NB4 (cell line): ENCODE data around the gene DAB2IP.

Experiments used
- MYC ChIP-seq: IDR thresholded peaks from 2 replicates; pipeline ENCODE4 v1.6.1; 2011; ENCODE audit warnings: low read depth, low read length
- POLR2A ChIP-seq: IDR thresholded peaks from 2 replicates; pipeline ENCODE4 v1.6.1; 2011; ENCODE audit warnings: mild to moderate bottlenecking; ENCODE audit not compliant: insufficient read length; ENCODE audit errors: extremely low read depth
- TF ChIP-seq, protein P1 (sequence below): IDR thresholded peaks from one replicate; pipeline ENCODE4 v1.5.1; 2012; ENCODE audit warnings: low read depth, low read length
- TF ChIP-seq, protein P2 (sequence below): IDR thresholded peaks from 2 replicates; pipeline ENCODE4 v1.6.1; 2011; ENCODE audit warnings: low read depth, low read length

DNA sequence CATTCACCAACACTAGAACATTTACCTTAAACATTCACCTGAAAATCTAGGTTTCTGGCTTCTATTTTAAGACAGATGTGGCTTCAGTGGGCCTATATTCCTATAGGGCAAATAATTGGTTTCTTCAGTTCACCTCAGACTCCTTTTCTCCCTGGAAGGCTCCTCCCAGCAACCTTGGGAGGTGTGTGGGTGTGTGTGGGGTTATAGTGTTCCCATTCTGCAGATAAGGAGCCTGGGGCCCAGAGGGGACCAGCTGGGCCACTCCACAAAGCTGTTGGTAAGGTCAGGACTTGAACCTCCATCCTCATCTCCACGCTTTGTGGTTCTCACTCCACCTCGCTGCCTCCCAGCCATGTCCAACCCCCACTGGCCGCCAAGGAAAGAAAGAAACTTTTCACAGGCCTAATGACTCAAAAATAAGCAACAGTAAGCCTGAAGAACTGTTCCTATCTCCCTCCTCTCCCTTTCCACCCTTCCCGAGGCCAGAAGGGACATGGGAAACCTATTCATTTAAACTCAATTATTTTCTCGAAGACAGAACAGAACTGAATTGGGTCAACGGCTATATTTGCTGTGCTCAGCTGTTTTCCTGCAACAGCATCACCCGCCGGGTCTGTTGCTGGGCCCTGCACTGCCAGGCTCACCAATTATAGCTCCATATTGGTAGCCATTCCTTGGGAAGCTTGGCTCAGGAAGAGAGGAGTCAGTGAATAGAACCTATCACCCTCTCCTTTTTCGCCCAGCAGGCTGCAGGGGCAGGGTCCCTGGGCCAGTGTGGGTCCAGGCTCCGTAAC, 78.5 kb downstream of the DAB2IP start:
- TF ChIP-seq, protein P1, sequence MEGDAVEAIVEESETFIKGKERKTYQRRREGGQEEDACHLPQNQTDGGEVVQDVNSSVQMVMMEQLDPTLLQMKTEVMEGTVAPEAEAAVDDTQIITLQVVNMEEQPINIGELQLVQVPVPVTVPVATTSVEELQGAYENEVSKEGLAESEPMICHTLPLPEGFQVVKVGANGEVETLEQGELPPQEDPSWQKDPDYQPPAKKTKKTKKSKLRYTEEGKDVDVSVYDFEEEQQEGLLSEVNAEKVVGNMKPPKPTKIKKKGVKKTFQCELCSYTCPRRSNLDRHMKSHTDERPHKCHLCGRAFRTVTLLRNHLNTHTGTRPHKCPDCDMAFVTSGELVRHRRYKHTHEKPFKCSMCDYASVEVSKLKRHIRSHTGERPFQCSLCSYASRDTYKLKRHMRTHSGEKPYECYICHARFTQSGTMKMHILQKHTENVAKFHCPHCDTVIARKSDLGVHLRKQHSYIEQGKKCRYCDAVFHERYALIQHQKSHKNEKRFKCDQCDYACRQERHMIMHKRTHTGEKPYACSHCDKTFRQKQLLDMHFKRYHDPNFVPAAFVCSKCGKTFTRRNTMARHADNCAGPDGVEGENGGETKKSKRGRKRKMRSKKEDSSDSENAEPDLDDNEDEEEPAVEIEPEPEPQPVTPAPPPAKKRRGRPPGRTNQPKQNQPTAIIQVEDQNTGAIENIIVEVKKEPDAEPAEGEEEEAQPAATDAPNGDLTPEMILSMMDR, result no peak
- TF ChIP-seq POLR2A (no peak), MYC (no peak)
- TF ChIP-seq, protein P2, sequence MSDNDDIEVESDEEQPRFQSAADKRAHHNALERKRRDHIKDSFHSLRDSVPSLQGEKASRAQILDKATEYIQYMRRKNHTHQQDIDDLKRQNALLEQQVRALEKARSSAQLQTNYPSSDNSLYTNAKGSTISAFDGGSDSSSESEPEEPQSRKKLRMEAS, result no peak
